NCI-H82 treated with DMSO at 0.1 percent for 48 hours (cell line): ENCODE data around the gene KBTBD7.

ENCODE experiments used
- DNase-seq: peaks from one replicate; lab custom pipeline; 2025; ENCODE audit not compliant: unreplicated experiment; lab: John Stamatoyannopoulos, UW

Gene KBTBD7, protein sequence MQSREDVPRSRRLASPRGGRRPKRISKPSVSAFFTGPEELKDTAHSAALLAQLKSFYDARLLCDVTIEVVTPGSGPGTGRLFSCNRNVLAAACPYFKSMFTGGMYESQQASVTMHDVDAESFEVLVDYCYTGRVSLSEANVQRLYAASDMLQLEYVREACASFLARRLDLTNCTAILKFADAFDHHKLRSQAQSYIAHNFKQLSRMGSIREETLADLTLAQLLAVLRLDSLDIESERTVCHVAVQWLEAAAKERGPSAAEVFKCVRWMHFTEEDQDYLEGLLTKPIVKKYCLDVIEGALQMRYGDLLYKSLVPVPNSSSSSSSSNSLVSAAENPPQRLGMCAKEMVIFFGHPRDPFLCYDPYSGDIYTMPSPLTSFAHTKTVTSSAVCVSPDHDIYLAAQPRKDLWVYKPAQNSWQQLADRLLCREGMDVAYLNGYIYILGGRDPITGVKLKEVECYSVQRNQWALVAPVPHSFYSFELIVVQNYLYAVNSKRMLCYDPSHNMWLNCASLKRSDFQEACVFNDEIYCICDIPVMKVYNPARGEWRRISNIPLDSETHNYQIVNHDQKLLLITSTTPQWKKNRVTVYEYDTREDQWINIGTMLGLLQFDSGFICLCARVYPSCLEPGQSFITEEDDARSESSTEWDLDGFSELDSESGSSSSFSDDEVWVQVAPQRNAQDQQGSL

DNA sequence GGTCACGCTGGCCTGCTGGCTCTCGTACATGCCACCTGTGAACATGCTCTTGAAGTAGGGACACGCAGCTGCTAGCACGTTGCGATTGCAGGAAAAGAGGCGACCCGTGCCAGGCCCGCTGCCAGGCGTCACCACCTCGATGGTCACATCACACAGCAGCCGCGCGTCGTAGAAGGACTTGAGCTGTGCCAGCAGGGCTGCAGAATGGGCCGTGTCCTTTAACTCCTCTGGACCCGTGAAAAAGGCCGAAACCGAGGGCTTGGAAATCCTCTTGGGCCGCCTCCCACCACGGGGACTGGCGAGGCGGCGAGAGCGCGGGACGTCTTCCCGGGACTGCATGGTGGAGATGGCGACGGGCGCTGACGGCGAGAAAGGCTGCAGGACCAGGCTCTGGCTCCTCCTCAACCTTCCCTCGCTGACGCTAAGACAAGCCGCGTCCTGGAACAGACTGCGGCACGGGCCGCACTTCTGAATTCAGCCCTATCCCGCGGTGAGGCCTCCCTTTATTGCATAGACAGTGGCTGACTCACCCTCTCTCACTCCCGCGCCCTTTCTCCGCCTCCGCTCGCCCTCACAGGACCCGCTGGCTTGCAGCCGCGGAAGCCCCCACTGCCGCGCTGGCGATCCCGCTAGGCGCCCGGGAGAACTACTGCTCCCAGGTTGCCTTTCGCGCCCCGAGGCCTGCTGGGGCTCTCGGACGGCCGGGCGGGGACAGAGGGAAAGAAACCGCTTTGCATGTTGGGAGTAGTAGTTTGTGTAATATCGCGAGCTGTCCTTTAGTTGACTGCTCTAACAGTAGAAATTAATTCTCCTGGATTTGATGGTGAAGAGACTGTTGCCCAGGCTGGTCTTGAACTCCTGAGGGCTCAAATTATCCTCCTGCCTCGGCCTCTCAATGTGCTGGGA, at the start of gene KBTBD7:
Gene KBTBD7, minus strand, starts transcription at position 651 of the 906 bp plus-strand sequence. Its CDS starts 312 bp downstream, at position 339.
- peak; percentile 82 for DNase-seq

DNA sequence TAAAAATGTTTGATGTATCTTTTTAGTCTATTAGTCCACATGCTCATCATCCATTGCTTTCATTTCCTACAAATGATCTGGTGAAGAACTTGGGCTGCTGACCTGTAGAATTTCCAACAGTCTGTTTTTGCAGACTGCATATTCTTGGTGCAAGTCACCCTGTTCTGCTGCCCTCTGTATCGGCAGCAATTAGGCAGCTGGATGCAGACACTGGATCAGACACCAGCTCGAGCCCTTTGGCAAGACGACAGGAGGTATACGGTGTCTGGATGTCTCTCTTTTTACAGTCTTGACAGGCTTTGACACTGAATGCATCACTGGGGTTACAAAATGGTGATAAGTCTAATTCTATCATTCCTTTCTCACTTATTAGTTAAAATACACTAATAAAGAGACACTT, 47.3 kb upstream of the KBTBD7 start:
- no peak for DNase-seq

DNA sequence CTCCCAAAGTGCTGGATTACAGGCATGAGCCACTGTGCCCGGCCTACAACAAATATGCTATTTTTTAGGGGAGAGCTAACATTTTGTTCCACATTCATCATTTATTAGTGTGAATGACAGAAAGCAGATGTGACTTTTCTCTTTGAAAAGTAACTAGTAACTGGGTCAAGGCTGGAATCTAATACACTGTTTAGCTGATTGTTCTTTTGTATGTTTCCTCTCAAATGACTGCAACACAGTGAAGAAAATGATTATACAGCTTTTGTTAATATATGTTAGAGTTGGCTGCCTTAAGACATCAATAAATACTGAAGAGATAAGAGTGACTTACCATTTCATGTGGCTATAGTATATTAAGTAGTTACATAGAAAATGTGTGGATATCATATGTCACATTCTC, 42.0 kb upstream of the KBTBD7 start:
- DNase-seq: no peak

DNA sequence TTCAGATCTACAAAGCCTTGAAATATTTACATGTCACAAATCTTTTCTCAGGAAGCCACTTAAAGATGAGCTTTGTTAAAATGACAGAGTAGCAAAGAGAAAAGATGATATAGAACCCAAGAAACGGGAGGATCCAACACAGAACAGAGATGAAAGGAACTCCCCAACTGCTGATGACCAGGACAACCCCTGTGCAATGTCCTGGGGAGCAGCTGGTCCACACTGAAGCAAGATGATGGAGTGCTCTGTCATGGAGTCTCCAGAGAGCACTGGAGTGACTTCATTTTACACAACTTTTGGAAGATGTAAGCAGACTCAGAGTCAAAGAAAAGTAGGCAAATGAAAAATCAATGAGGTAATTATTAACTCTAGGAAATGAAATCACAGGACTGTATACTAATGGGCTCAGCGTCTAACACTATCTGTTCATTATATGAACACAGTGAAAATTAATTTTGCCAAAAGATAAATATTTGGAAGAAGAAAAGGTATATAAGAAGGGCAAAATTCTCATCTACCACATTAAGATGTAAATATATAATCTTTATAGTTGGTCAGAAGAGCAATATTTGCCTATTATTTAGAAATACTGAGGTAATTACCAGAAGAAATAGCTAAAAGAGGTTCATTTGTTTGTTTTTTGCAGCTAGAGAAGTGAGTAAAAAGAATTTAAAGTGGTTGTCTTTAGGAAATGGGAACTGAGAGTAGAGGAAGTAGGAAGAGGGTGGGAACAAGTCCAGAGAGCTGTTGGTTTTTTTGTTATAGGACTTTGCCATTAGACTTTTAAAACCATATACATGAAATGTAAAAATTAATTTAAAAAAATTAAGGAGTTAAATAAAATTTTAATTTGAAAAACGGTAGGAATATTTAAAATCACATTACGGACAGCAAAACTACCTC, 38.5 kb upstream of the KBTBD7 start:
- no peak for DNase-seq

DNA sequence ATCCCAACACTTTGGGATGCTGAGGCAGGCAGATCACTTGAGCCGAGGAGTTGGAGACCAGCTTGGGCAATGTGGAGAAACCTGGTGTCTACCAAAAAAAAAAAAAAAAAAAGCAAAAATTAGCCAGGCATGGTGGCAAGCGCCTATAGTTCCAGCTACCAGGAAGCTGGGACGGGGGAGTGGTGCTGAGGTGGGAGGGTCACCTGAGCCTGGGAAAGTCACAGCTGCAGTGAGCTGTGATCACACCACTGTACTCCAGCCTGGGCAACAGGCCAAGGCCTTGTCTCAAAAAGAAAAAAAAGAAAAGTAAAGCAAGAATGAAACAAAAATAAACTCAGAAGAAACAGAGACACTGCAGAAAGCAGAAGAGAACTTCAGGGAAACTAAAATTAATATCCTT, 37.4 kb upstream of the KBTBD7 start:
- no peak for DNase-seq

DNA sequence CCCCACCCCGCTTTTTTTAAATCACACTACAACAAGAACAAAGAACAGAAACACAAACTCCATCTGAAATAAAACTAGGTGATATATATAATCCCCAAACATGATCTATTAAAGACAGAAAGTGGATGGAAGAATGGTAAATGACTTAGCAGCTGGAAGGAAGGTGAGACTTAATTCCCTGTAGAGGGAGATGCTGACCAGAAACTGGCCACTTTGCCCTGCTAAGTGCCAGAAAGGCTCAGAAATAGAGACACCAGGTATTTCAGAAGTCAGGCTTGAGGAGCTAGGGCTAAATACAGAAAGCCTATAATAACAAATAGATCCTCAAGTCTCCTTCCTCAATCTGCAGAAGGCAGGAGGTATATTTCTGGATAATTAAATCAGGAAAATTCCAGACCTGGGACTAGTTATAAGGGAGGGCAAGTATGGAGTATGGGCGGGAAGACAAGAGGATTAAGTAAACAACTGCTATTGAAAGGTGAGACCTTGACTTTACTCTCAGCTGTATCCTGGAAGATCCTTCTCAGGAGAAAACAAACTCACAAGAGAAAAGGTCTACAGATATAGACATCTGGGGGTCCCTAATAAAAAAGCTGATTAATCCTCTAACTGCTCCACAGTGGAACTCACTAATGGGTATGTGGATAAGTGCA, 36.8 kb upstream of the KBTBD7 start:
- DNase-seq: no peak

DNA sequence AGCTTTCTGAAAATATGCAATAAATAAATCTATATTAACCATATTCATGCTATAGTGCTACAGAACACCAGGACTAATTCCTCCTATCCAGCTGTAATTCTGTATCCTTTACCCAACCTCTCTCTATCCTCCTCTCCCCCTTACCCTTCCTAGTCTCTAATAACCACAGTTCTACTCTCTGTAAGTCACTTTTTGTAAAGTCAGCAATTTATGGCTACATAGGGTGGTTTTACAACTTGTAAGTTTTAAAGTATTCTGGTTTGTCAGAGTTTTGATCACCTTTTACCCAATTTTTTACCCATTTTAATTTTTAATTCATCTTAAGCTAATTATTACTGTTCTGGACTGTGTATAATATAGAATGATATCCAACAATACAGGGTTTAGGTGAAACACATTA, 35.0 kb upstream of the KBTBD7 start:
- no peak for DNase-seq

DNA sequence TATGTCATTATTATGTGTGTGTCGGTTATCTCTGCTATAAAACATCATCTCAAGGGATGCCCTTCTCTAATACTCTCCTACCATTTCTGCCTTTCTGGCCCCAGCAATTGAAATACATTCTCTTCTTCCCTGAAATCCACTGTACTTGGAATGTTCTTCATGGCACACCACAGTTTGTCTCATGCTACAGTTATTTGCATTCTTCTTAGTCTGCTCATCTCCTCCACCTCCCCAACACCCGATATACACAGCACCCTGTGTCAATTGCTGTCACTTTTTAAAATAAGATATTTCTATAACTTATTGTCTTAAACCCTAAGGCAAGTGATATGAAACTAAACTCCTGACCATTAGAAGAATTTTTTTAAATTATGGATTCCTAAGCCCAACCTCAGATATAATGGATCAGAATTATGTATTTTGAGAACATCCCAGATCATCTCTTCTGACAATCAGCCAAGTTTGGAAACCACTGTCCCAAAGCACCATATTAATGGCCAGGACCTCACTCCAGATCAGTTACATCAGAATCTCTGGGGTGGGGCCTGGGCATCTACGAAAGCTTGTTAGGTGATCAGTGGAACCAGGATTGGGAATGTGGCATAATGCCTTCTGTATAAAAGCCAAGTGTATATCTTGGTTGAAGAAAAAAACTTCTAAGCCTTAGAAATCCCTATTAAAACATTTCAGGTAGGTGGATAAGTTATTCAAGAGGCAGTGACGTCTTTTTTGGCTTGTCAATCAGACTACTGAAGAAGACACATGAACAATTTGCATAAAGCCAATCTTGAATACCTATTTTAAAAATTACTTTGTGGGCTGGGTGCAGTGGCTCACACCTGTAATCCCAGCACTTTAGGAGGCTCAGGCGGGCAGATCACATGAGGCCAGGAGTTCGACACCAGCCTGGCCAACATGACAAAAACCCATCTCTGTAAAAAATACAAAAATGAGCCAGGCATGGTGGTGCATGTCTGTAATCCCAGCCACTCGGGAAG, 30.0 kb upstream of the KBTBD7 start:
- no peak for DNase-seq

DNA sequence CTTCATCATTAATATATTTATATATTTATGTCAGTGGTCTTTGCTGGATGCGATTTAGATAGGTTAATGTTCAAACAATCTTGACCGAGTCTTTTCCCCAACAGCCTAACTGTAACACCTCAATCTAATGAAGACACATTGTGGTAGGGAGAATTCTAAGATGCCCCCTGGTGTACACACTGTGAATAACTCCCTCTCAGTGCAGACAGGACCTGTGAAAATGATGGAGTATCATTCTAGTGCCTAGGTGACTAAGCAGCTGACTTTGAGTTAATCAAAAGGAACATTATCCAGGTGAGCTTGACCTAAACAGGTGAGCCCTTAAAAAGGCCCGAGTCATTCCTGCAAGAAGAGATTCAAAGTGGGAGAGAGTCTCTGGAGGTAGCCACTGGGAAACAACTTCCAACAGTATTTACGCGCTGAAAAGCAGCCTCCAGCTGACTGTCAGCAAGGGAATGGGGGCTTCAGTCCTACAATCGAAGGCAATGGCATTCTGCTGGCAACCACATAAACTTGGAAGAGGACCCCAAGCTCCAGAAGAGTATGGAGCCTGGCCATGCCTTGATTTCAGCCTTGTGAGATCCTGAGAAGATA, 28.0 kb upstream of the KBTBD7 start:
- peak; percentile 53 for DNase-seq

DNA sequence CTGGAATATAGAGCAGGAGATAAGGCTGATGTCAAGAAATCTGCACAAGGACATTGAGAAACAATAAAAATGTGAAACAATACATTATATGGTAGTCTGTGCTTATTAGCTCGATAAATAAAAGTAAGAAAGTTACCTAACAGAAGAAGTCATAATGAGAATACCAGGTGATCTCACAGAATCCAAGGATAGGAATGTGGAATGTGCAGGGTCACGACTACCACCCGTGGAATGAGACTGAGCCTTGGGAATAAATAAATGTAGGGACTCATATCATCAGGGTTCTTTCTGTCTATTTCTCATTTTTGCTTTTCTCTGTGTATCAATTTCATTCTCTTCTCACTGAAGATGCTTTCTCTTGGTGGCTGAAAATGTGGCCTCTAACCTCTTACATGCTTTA, 26.0 kb upstream of the KBTBD7 start:
- no peak for DNase-seq

DNA sequence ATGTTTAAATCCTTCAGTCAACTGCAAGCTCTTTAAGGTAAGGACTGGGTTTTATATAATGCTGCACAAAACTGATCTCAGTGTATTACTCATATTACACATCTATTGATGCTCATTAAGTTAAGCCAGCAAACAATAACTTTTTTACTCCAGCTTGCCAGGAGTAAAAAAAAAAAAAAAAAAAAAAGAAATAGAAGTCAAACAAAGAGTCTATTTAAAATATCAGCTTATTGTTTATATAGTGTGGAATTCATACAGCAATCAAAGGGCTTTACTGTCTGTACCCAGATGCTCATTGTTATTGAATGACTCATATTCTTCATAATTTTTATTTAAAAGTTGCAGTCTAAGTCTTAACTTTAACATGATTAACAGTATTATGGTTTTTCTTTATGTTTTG, 21.8 kb upstream of the KBTBD7 start:
- no peak for DNase-seq

DNA sequence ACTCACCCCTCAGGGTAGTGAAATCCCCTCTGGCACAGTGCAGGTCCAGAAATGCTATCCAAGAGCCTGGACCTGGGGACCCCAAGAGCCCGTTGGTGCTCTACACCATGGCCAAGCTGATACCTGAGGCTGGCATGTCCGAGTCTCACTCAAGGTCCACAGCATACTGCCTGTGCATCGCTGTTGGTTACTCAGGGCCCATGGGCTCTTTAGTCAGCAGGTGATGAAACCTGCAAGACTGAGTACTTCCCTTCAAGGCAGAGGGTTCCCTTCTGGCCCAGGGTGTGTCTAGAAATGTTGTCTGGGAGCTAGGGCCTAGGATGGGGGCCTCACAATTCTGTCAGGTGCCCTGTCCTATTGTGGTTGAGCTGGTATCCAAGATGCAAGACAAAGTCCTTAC, 19.6 kb upstream of the KBTBD7 start:
- DNase-seq: no peak

DNA sequence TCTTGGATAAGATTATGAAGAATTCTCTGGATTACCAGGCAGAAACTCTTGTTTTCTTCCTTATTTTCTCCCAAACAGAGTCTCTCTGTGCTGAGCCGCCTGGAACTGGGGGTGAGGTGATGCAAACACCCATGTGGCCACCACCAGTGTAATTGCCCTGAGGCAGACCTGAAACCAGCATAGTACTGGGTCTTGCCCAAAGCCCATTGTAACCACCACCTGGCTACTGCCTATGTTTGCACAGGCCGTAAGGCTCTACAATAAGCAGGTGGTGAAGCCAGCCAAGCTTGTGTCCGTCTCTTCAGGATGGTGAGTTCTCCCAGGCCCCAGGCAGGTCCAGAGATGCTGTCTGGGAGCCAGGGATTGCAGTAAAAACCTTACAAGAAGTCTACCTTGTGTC, 18.9 kb upstream of the KBTBD7 start:
- no peak for DNase-seq

DNA sequence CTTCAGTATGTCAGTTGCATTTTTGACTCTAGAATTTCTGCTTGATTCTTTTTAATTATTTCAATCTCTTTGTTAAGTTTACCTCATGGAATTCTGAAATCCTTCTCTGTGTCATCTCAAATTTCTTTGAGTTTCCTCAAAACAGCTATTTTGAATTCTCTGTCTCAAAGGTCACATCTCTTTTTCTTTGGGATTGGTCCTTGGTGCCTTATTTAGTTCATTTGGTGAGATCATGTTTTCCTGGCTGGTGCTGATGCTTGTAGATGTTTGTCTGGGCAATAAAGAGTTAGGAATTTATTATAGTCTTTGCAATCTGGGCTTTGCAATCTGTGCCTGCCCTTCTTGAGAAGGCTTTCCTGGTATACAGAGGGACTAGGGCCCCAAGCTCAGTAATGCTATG, 18.5 kb upstream of the KBTBD7 start:
- no peak for DNase-seq

DNA sequence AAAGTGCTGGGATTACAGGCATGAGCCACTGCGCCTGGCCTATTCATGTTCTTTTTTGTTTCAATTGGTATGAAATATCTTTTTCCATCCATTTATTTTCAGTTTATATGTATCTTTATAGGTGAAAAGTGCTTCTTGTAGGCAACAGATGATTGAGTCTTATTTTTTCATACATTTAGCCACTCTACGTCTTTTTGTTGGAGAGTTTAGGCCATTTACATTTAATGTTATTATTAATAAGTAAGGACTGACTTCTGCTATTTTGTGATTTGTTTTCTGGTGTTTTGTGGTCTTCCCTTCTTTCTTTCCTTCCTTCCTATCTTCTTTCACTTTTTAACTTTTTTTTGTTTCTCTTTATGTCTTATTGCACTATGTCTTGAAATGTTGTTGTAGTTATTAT, 16.7 kb upstream of the KBTBD7 start:
- DNase-seq: no peak

DNA sequence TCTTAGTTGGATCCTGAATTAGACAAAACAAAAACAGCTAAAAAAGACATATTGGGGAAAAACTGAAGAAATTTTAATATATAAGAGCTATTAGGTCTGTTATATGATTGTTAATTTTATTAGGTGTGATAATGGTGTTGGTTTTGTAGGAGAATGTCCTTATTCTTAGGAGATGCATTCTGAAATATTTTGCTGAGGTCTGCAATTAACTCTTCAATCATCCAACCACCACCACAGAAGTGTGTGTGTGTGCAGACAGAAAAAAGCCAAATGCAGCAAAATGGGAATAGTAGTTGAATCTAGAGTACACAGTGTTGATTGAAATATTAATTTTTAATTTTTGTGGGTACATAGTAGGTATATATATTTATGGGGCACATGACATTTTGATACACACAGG, 12.1 kb upstream of the KBTBD7 start:
- no peak for DNase-seq

DNA sequence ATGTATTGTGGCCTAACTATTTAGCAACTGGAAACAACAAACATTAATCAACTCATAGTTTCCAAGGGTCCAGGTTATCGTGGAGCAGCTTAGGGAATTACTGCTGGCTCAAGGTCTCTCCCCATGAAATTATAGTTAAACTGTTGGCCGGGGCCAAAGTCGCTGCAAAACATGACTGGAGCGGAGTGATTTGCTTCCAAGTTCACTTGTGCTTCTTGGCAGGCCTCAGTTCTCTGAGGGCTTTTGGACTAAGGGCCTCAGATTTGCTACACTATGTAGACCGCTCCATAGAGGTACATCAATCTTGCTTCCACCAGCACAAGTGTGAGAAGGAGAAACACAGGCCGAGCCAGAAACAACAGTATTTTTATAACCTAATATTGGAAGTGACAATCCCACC, 9.4 kb upstream of the KBTBD7 start:
- no peak for DNase-seq

DNA sequence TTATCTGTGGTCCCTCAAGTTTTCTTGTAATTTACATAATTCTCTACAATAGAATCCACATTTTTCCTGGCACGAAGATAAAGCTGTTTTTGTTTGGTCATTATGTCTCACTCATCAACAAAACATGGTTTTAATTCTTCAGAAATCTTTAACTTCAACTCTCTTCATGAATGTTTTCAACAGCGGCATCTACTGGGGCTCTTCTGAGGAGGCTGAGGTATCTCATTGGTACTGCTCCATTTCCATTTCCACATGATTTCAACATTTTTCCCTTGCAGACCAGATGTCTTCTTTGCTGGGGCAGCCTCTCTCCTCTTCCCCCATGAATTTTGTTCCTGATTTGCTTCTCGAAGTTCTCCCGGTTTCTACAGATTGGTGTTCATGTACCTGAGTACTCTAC, 5.8 kb upstream of the KBTBD7 start:
- DNase-seq: no peak

DNA sequence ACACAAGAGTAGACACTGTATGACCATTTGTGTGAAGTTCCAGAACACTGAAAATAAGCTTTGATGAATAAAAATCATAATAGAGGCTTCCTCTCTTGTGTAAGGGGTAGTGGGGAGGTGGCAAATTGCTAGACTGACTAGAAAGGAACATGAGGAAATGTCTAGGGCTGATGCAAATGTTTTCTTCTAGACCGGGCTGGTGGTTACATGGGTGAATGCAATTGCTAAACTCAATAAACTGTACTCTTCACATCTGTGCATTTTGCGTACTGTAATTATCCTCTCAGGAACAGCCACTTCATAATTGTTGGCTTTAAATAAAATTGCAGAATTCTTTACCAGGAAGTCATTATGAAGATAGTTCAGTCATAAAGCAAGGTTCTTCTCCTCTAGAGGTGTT, 5.2 kb upstream of the KBTBD7 start:
- DNase-seq: no peak
